GM18502 (cell line): Measurements from ENCODE around the gene CCT2.

ENCODE experiments used
- ATAC-seq: cut with Tn5 transposase; IDR thresholded peaks from one replicate; pipeline ENCODE4 v1.9.1; 2021; ENCODE audit warnings: mild to moderate bottlenecking; ENCODE audit not compliant: unreplicated experiment, poor library complexity

The CCT2 gene

DNA sequence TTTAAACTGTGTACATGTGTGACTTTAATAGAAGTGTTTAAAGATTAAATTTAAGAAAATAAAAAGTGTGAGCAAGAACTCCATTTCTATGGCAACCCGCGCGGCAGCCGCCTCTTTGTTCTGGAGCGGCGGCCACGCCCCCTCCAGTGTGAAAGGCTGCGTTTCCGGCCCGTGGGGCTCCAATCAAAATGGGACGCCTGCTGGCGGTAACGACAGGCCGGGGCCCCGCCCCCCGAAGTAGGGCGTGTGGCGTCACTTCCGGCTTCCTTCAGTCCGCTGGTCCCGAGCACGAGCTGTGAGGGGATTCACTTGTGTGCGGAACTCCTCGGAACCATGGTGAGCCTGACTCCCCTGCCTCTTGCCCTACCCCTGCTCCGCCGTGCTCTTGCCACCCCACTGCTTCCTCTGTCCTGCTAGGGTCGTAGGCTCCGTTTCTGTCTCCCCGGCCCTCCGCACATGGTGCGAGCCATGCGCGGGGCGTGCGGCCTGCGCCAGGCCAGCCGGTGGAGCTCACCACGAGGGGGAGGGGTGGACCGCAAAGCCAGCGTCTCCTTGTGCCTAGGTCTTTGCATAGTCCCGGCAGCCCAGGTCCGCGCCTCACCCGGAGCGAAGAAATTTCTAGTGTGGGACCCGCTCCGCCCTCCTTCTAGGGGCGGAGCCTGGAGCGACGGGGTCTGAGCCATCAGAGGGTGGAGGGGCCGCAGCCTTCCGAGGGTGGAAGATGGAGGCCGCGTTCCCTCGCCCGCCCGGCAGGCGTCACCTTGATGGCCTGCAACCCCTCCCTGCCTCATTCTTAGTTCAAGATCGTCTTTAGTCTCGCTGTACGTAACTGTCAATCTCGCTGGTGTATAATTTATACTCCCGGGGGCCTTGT, at the start of gene CCT2:
TSS of gene CCT2 (plus strand) at position 271 of the 874 bp plus-strand sequence. CDS start at position 334, 63 bp downstream.
- peak; percentile 97 for ATAC-seq

DNA sequence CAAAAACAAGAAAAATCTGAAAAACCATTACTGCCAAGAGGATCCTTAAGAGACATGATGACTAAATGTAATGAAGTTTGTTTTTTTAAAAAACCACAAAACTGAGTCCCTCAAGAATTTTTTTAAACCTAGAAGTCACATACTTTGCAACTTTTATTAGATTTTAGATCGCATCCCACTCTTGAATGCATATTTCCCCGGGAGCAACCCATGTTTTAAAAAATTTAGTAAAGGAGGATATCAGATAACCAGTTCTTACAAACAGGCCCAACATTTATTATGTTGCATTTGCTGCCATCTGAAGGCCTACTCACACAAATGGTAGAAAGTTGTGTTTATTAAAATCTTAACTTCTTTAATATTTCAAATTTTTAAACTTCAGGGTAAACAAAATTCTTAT, 44.3 kb upstream of the CCT2 start:
- no peak for ATAC-seq

DNA sequence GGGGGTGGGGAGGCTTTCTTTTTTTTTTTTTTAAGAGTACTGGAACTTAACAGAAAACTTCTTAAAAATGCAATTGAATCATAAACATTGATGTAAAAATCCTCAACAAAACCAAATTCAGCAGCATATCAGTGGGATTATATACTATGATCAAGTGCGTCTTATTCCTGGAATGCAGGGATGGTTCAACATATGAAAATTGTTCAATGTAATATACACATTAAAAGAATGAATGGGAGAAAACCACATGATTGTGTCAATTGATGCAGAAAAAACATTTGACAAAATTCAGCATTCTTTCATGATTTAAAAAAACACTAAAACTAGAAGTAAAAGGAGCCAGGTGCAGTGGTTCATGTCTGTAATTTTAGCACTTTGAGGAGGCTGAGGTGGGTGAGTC, 41.2 kb upstream of the CCT2 start:
- ATAC-seq: no peak

DNA sequence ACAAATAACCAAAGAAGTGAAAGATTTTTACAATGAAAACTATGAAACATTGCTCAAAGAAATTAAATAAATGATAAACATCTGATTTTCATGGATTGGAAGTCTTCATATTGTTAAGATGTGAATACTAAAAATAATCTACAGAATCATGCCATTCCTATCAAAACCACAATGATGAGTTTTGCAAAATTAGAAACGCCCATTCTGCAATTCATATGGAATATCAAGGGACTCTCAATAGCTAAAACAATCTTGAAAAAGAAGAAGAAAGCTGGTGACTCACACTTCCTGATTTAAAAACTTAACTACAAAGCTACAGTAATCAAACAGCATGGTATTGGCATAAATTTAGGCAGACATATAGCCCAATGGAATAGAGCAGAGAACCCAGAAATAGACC, 40.2 kb upstream of the CCT2 start:
- ATAC-seq: no peak

DNA sequence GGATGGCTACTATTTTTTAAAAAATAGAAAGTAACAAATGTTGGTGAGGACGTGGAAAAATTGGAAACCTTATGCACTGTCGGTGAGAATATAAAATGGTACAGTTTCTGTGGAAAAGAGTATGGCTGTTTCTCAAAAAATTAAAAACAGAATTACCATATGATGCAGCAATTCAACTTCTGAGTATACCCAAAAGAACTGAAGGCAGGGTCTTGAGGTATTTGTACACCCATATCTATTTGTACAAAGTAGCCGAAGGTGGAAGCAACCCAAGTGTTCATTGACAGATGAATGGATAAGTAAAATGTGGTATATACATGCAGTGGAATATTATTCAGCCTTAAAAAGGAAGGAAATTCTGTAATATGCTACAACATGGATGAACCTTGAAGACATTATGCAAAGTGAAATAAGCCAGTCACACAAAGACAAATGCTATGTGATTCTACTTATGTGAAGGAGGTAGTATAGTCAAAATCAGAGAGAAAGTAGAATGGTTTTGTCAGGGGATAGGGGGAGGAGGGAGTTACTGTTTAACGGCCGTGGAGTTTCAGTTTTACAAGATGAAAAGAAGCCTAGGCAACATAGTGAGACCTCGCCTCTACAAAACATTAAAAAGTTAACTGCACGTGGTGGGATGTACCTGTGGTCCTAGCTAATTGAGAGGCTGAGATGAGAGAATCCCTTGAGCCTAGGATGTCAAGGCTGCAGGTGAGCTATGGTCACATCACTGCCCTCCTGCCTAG, 38.4 kb upstream of the CCT2 start:
- ATAC-seq: no peak

DNA sequence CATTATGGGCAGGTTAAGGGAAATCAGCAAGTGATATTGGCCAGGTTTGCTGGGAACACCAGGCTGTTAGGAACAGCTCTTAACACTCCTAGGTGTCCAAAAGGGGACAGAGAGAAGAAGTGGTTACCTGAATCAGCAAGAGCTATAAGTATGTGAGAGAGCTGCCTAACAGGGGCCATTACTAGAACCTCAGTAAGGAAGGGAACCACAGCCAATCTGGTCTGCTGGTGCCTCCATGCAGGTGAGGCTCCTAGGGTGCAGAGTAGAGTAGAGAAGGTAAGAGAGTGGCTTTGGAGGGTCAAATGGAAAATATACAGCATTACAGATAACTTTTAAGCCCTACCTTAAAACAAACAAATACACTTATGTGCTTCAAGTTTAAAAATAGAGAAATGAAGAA, 36.6 kb upstream of the CCT2 start:
- no peak for ATAC-seq

DNA sequence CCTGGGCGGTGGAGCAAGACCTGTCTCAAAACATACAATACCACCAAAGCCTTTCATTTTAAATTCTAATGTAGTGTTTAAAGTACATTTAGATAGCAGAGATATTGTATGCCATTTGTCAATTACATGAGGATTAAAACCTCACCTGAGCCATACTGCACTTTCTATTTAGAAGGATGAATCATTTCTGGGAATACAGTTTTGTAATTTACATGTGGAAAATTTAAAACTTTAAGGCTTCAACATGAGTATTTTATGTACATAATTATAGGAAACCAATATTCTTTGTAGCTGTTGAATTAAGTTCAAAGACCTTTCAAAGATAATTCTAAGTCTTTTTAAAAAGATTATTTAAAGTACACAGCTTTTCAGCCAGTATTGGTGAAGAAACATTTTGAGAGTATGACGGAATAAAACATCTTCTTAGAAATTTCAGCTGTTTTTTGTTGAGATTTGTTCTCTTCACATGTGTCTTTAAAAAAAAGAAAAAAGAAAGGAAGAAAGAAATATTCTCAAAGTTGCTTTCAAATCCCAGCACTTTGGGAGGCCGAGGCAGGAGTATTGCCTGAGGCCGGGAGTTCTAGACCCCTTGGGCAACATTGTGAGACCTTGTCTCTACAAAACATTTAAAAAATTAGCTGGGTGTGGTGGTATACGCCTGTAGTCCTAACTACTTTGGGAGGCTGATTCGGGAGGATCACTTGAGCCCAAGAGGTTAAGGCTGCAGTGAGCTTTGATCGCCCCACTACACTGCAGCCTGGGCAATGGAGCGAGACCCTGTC, 34.5 kb upstream of the CCT2 start:
- no peak for ATAC-seq

DNA sequence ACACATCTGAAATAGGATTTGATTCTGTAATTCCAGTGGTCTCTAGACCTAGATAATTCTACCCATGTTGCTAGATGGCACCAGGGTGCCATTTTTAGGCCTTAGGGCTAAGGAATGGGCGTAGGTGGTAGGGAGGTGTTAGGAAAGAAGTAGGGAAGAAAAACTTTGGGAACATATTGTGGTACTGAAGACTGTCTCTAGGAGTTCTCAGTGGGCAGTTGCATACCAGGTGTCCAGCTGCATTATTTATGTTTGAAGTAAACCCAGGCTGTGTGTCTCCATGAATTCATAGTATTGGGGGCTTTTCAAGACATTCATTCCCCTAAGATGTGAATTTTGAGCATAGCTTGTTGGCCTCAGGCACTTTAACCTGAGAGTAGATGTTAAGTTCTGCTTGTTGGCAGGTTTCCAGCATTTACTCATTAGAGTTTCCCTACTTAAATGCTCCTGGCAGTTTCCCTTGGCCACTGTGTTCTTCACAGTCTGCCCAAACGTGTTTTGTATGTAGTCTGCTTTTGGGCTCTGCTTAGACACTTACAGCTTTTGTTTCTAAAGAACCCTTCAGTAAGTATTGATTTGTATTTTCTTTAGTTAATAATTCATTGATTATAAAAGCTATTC, 31.5 kb upstream of the CCT2 start:
- ATAC-seq: no peak

DNA sequence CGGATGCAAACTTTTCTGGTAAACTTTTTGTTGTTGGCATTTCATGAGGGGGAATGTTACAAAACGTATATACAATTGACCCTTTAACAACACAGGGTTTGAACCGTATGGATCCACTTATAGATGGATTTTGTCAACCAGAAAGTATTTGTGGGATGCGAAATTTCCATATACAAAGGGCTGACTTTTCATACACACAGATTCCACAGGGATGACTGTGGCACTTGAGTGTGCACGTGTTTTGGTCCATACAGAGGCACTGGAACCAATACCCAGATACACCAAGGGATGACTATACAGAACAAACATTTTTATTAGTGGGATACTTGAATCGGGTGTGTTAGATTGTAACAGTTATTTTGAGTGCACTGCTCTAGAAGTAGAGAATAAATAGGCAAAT, 29.8 kb upstream of the CCT2 start:
- no peak for ATAC-seq

DNA sequence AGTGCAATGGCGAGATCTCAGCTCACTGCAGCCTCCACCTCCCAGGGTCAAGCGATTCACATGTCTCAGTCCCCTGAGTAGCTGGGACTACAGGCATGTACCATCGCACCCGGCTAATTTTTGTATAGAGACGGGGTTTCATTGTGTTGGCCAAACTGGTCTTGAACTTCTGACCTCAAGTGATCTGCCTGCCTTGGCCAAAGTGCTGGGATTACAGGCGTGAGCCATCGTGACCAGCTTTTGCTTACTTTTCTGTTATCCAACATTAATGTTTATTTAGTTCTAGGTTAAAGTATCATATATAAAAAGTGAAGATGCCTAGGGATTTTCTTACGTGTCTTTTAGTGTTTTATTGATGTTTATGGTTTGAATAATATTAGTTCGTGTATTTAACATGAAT, 28.9 kb upstream of the CCT2 start:
- no peak for ATAC-seq

DNA sequence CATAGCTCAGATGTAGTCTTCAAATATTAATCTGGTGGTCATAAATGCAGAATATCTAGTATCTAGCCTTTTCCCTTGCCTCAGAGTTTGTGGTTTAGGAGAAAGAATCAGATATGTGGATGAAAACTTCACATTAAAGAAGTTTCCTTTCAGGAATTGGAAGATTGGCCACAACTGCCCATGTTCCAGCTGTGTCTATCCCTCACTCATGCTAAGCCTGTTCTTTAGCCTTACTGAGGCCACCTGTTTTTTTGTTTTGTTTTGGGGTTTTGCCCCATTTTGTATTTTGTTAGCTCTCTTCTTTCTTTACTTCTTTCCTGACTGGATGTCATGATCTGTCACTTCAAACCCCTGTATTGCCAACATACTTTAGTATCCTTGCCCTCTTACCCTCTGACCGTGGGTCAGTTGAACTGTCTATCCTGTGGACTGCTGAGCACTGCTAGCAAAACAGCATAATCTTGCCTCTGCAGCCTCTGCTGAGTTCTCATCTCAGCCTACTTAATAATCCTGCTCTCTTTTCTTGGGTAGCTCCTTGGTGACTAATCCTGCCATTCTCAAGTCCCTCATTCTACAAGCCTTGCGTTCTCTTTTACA, 22.0 kb upstream of the CCT2 start:
- no peak for ATAC-seq

DNA sequence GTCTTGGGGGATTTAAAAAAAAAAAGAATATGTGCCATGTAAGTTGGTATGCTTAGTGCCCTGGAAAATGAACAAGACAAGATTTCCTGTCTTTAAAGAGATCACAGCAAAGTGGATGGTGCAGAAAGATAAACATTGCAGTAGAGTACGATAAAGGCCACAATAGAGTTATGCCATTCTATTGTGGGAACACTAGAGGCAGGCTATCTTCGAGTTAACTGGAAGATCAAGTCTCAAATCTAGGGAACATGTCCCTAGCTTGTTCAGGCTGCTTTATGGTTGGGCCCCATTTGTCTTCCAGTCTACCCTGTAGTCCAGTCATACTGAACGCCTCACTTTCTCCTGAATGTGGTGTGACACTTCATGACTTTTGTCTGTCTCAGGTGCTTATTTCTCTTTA, 18.7 kb upstream of the CCT2 start:
- ATAC-seq: no peak

DNA sequence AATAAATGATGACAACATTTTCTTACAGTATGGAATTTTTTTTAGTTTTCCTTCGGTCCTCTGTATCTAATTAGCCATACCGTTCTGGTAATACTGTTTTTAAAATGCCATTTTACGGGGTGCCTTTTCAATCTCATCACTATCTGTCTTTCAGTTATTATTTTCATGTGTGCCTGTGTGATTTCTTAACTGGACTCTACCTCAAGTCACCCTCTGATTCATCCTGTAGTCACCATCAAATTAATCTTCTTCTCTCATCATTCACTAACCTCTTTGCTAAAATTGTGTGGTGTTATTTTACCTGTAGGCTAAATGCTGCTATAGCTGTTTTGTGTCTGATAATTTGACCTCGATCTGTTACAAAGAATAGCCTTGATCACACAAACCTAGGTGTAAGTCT, 16.0 kb upstream of the CCT2 start:
- no peak for ATAC-seq

DNA sequence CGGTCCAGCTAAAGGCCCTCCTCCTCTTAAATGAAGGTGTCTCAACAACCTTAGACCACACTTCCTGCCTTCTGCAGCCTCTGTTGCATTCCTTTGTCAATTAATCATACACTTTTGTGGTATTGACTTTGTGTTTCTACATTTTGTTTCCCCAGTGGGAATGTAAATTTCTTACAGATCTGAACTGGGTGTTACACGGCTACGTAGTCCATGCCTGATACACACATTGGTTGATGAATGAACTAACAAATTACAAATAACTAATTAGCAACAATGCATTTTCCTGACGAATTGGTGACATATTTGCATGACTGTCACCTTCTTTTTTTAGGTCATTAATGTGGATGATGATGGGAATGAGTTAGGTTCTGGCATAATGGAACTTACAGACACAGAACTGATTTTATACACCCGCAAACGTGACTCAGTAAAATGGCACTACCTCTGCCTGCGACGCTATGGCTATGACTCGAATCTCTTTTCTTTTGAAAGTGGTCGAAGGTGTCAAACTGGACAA, 15.2 kb upstream of the CCT2 start:
- ATAC-seq: no peak

DNA sequence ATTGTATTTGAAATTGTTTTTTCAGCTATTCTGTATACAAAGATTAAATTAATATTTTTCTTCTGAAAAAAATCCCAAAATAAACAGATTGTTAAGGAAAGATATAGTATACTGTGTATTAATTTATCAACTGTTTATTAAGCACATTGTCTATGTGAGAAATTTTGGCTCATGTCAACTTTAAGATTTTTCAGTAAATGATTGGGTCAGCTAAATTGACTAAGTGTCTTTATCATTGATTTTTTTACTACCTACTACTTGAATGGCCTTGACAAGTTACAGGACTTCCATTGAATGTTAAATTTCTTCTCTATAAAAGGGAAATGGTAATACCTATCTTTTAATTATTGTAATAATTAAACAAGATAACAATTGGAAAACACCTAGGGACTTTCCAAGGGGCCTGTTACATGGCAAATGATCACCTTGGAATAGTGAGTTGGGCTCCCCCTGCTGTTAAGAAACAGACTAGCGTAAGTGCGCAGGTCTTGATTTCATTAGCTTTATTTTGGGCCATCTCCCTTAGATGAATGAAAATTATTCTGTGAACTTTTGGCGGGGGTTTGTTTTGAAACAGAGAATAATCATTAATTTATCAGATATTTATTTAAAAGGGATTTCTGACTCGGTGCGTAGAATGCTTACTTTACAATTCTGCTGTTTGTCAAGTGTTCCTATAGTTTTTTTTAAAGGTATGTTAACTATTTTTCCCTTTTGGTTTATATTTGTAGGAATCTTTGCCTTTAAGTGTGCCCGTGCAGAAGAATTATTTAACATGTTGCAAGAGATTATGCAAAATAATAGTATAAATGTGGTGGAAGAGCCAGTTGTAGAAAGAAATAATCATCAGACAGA, 14.5 kb upstream of the CCT2 start:
- ATAC-seq: peak; percentile 93

DNA sequence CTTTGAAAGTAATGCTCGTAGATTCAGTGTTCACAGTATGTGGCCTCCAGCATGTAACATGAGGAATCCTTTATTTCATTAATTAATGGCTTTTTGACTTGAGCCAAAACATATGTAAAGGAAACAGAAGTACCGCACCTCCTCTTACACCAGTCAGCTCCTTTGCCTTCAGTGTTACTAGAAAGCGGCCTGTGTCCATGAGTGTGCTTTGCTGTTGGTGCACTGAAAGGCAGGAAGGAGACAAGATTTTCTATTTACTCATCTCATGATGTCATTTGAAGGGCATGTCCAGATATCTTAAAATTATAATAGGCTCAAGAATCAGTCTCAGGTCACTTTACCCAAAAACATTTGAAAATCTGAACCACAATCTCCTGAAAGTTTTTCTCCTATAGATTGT, 9.9 kb upstream of the CCT2 start:
- ATAC-seq: no peak

DNA sequence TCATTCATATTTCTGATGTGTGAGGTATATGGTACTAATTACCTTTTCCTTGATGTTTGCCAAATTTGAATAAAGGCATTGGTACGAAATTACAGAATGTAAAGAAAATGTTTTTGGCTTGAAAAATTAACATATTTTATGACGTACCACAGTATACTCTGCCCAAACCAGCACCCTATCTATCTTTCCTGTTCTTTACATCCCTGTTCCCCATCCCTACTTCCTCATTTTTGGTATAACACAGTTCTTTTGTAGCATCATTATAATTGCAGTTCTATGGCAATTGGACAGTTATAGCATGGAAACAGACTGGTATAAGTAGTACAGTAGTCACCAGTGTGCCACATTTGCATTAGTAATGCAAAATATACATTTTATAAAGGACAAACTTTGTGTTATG, 7.0 kb upstream of the CCT2 start:
- ATAC-seq: no peak

DNA sequence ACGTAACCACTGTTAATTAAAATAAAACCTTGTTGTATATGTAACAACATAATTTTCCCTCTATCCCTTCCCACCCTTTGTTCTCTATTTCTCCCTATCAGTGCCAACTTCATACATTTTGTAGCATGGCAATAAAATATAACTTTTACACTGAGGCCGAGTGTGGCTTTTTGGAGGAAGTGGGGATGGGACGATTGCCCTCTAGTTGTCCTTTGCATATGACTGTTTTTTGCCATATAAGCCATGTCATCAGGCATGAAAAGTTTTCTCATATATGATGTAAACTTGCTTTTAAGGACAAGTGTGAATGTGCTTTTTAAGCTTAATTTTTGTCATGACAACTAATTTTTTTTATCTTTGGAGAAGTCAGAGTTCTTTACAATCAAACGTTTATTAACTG, 6.2 kb upstream of the CCT2 start:
- no peak for ATAC-seq

DNA sequence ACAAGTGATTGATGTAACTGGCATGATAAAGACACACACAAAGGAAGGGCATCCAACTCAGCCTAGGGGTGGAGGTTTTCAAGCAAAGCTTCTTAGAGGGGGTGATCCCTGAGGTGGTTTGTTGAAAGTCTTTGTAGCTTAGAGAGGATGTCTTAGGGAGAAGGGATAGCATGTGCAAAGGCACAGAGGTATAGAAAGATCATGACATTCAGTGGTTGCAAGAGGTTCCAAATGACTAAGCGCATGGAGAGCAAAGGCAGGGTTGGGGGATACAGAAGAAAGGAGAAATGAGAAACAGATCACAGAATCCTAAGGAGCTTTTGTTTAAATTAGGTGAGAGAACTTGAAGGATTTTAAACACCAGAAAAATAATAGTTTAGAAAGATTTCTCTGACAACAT, 5.2 kb upstream of the CCT2 start:
- no peak for ATAC-seq
